ENCODE measurements around the gene LBX2. TPM values are rescaled to one million over a fixed set of nuclear protein-coding genes. Genes with fewer than 3 reads are reported as not detected.

LBX2 gene
- total RNA-seq, 1 experiment from 2014 or later = 11.4 TPM

GRCh38 chr2:74535440-74535965, 36.1 kb upstream of the LBX2 start:
- H3K4me3 ChIP-seq (ENCODE audit: low read depth, low read length) = no peak overlapping the region
- Mint-ChIP-seq H3K27ac (ENCODE audit: unreplicated experiment) (no peak overlapping the region), H3K4me1 (ENCODE audit: low read depth, unreplicated experiment) (peaks cover 11% of the 10 kb centered on the region), H3K27me3 (ENCODE audit: insufficient read depth, unreplicated experiment) (no peaks in the 10 kb centered on the region), H3K9me3 (ENCODE audit: unreplicated experiment) (no peaks in the 10 kb centered on the region), H3K4me3 (ENCODE audit: unreplicated experiment) (no peak overlapping the region), H3K36me3 (ENCODE audit: insufficient read depth, unreplicated experiment) (peaks cover 6% of the 10 kb centered on the region)
- H3K9me3 ChIP-seq = no peaks in the 10 kb centered on the region
- intact Hi-C loops (cut with micrococcal nuclease; ENCODE audit: unreplicated experiment) = no loop called here
- BruUV-seq (replicated peaks) = no TSS peak
- TF ChIP-seq, protein P1, sequence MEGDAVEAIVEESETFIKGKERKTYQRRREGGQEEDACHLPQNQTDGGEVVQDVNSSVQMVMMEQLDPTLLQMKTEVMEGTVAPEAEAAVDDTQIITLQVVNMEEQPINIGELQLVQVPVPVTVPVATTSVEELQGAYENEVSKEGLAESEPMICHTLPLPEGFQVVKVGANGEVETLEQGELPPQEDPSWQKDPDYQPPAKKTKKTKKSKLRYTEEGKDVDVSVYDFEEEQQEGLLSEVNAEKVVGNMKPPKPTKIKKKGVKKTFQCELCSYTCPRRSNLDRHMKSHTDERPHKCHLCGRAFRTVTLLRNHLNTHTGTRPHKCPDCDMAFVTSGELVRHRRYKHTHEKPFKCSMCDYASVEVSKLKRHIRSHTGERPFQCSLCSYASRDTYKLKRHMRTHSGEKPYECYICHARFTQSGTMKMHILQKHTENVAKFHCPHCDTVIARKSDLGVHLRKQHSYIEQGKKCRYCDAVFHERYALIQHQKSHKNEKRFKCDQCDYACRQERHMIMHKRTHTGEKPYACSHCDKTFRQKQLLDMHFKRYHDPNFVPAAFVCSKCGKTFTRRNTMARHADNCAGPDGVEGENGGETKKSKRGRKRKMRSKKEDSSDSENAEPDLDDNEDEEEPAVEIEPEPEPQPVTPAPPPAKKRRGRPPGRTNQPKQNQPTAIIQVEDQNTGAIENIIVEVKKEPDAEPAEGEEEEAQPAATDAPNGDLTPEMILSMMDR (IDR thresholded peaks at IDR 0.05; ENCODE audit: insufficient read depth in 1 of 2, low read depth in 1 of 2, low read length in 1 of 2, severe bottlenecking in 1 of 2, unreplicated experiment in 1 of 2) = no peak
- no peaks in the 10 kb centered on the region for H3K36me3 ChIP-seq (ENCODE audit: control insufficient read depth, insufficient read depth, low read length)
- no peaks in the 10 kb centered on the region for H3K27me3 ChIP-seq (replicated peaks; ENCODE audit: control insufficient read depth, insufficient read depth, low read length)
- H3K4me1 ChIP-seq = no peaks in the 10 kb centered on the region; the same call in 1 of the 2 replicates
- ChIA-PET POLR2A (no interaction called here), CTCF (no interaction called here)
- DNase-seq = no peak

DNA sequence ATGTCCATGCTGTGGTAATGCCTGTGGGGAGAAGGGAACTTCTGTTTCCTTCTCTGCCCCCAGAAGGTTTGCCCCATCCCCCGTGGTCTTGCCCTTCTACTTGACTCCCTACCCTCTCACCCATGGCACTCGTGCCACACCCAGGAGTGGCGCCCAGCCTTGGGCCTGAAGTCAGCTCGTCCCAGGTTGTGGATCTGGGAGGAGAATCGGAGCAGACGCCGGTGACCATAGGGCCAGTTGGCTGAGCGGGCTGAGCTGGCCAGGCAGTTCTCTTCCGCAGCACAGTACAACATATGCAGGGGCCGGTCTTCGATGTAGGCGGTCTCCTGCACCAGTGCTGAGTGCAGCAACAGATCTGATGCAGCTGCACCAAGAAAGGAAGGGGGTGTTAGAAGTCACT, 35.0 kb upstream of the LBX2 start:
- Histone ChIP-seq H3K4me3 (ENCODE audit: low read depth, low read length) (no peak overlapping the region), H3K36me3 (ENCODE audit: control insufficient read depth, insufficient read depth, low read length) (no peaks in the 10 kb centered on the region), H3K9me3 (no peaks in the 10 kb centered on the region), H3K27me3 (replicated peaks; ENCODE audit: control insufficient read depth, insufficient read depth, low read length) (no peaks in the 10 kb centered on the region), H3K4me1 (no peaks in the 10 kb centered on the region; the same call in 1 of the 2 replicates)
- BruUV-seq (replicated peaks) = no TSS peak
- TF ChIP-seq, protein P1 (IDR thresholded peaks at IDR 0.05; ENCODE audit: insufficient read depth in 1 of 2, low read depth in 1 of 2, low read length in 1 of 2, severe bottlenecking in 1 of 2, unreplicated experiment in 1 of 2) = no peak
- Mint-ChIP-seq H3K4me1 (ENCODE audit: low read depth, unreplicated experiment) (peaks cover 11% of the 10 kb centered on the region), H3K27me3 (ENCODE audit: insufficient read depth, unreplicated experiment) (no peaks in the 10 kb centered on the region), H3K9me3 (ENCODE audit: unreplicated experiment) (no peaks in the 10 kb centered on the region), H3K27ac (ENCODE audit: unreplicated experiment) (no peak overlapping the region), H3K4me3 (ENCODE audit: unreplicated experiment) (no peak overlapping the region), H3K36me3 (ENCODE audit: insufficient read depth, unreplicated experiment) (peaks cover 13% of the 10 kb centered on the region)
- no peak for DNase-seq
- intact Hi-C loops (cut with micrococcal nuclease; ENCODE audit: unreplicated experiment) = no loop called here
- POLR2A ChIA-PET = no interaction called here
- CTCF ChIA-PET = no interaction called here

DNA sequence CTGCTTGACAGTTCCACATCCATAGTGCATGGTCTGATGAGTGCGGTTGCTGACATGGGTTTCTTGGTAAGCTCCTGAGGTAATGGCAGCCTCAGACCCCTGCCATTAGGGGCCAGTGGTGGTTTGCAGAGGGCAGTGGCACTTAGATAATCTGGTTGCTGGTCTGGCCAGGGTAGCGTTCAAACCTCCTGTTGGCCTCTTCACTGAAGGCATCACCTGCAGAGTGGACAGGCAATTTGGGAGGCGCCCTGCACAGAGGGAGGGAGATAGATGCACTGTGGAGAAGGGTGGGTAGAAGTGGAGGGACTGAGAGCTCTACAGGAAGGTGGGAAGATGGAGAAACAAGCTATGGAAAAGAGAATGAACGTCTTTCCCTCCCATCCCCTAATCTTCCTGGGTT, 34.1 kb upstream of the LBX2 start:
- H3K27ac Mint-ChIP-seq (ENCODE audit: unreplicated experiment) = no peak overlapping the region

More for the DNA sequence above, 34.1 kb upstream of the LBX2 start:
- no TSS peak for BruUV-seq (replicated peaks)
- Mint-ChIP-seq H3K4me1 (ENCODE audit: low read depth, unreplicated experiment) (peaks cover 14% of the 10 kb centered on the region), H3K36me3 (ENCODE audit: insufficient read depth, unreplicated experiment) (peaks cover 21% of the 10 kb centered on the region), H3K4me3 (ENCODE audit: unreplicated experiment) (no peak overlapping the region), H3K27me3 (ENCODE audit: insufficient read depth, unreplicated experiment) (no peaks in the 10 kb centered on the region), H3K9me3 (ENCODE audit: unreplicated experiment) (no peaks in the 10 kb centered on the region)
- Histone ChIP-seq H3K9me3 (no peaks in the 10 kb centered on the region), H3K27me3 (replicated peaks; ENCODE audit: control insufficient read depth, insufficient read depth, low read length) (no peaks in the 10 kb centered on the region), H3K4me1 (peaks cover under 1% of the 10 kb centered on the region), H3K4me3 (ENCODE audit: low read depth, low read length) (no peak overlapping the region), H3K36me3 (ENCODE audit: control insufficient read depth, insufficient read depth, low read length) (no peaks in the 10 kb centered on the region)
- TF ChIP-seq, protein P1 (IDR thresholded peaks at IDR 0.05; ENCODE audit: insufficient read depth in 1 of 2, low read depth in 1 of 2, low read length in 1 of 2, severe bottlenecking in 1 of 2, unreplicated experiment in 1 of 2) = no peak
- intact Hi-C loops (cut with micrococcal nuclease; ENCODE audit: unreplicated experiment) = no loop called here
- ChIA-PET POLR2A (interaction anchor here (0.6 kb wide), 1 partner anchor 54 kb away, joined by 4 read pairs; no protein-coding TSS in a partner anchor), CTCF (no interaction called here)
- no peak for DNase-seq
